Testis (tissue), 3 donors: ENCODE results near the gene SLC4A8. TPM values are rescaled to one million over a fixed set of nuclear protein-coding genes. Genes with fewer than 3 reads are reported as not detected.

Experiments used
- DNase-seq: peaks from one replicate; pipeline ENCODE4 v3.0.0-alpha.2; 2019
- H3K27ac ChIP-seq, 2 donors: fragments of 200-600 bp; sonication (generic); one replicate each; pipeline ENCODE4 v1.5.1; 2019
- H3K27me3 ChIP-seq: fragments of 200-600 bp; sonication (generic); one replicate; pipeline ENCODE4 v1.5.1; 2019
- H3K36me3 ChIP-seq: fragments of 200-600 bp; sonication (generic); one replicate; pipeline ENCODE4 v1.5.1; 2017; ENCODE audit warnings: low read depth; ENCODE audit errors: missing control alignments
- H3K4me1 ChIP-seq: fragments of 200-600 bp; sonication (generic); one replicate; pipeline ENCODE4 v1.5.1; 2019
- H3K4me3 ChIP-seq, 2 donors: fragments of 200-600 bp; sonication (generic); one replicate each; pipeline ENCODE4 v1.5.1; 2017 to 2019
- H3K9me3 ChIP-seq: fragments of 200-600 bp; sonication (generic); one replicate; pipeline ENCODE4 v1.5.1; 2017
- POLR2A ChIP-seq: fragments of 450-650 bp; IDR thresholded peaks from one replicate; pipeline ENCODE4 v1.6.1; 2017; ENCODE audit warnings: antibody characterized with exemption, mild to moderate bottlenecking, moderate library complexity
- WGBS, 2 donors: methylation state at CpG; one replicate each; pipeline ENCODE4 v1.1.5; 2018; 5-methylcytosine and 5-hydroxymethylcytosine counted together
- intact Hi-C: fragments of 100-400 bp; cut with DNase I; formaldehyde crosslinking; loops from one replicate; pipeline ENCODE4 v1.15.1; 2023; ENCODE audit warnings: low total_unique reads
- polyA plus RNA-seq: library from polyadenylated mRNA; stranded (reverse); fragments of 350-450 nt; fragmentation: Illumina TruSeq; extraction: RNeasy Lipid Tissue Mini Kit (QIAGEN cat#74804); gene quantifications from one replicate; pipeline ENCODE4 v1.2.3, GENCODE V29; 2014; ENCODE audit warnings: low read depth, low replicate concordance; ENCODE audit not compliant: insufficient read depth
- total RNA-seq, 2 donors: library from RNA; depleted of rRNA; stranded (reverse); fragments of >200 nt; gene quantifications; one replicate each; pipeline ENCODE4 v1.2.3, GENCODE V29; 2016
- TF ChIP-seq, protein P1 (sequence below), 3 experiments: fragments of 450-650 bp in 2 of 3; fragments of 200-600 bp in 1 of 3; sonication (generic) in 1 of 3; IDR thresholded peaks; one replicate each; pipeline ENCODE4 v1.5.1; 2016 to 2019; ENCODE audit warnings: antibody characterized with exemption in 3 of 3, mild to moderate bottlenecking in 2 of 3, moderate library complexity in 1 of 3

SLC4A8 gene
- total and polyA plus RNA-seq, 3 donors from 2014 or later = 52.7 to 78.6 (median 63.7) TPM

- Histone ChIP-seq H3K36me3 (no peaks in the 10 kb centered on the region), H3K9me3 (no peaks in the 10 kb centered on the region), H3K27ac (no peak overlapping the region), H3K4me1 (no peaks in the 10 kb centered on the region), H3K4me3 (no peak overlapping the region), H3K27me3 (no peaks in the 10 kb centered on the region)
- intact Hi-C loops = no loop called here
- no peak for DNase-seq
- no peak for TF ChIP-seq POLR2A
- TF ChIP-seq, protein P1, sequence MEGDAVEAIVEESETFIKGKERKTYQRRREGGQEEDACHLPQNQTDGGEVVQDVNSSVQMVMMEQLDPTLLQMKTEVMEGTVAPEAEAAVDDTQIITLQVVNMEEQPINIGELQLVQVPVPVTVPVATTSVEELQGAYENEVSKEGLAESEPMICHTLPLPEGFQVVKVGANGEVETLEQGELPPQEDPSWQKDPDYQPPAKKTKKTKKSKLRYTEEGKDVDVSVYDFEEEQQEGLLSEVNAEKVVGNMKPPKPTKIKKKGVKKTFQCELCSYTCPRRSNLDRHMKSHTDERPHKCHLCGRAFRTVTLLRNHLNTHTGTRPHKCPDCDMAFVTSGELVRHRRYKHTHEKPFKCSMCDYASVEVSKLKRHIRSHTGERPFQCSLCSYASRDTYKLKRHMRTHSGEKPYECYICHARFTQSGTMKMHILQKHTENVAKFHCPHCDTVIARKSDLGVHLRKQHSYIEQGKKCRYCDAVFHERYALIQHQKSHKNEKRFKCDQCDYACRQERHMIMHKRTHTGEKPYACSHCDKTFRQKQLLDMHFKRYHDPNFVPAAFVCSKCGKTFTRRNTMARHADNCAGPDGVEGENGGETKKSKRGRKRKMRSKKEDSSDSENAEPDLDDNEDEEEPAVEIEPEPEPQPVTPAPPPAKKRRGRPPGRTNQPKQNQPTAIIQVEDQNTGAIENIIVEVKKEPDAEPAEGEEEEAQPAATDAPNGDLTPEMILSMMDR (IDR thresholded peaks at IDR 0.05) = no peak
- WGBS, 2 donors = 80 to 89% methylated on average over 1 of the region's 1 CpG
Observed at GRCh38 chr12:51437431-51437830, 12.8 kb downstream of the SLC4A8 start.

GRCh38 chr12:51439330-51439729, 14.7 kb downstream of the SLC4A8 start:
- no peak for DNase-seq
- Histone ChIP-seq H3K9me3 (no peaks in the 10 kb centered on the region), H3K4me3 (no peak overlapping the region), H3K4me1 (no peaks in the 10 kb centered on the region), H3K27me3 (no peaks in the 10 kb centered on the region), H3K27ac (no peak overlapping the region), H3K36me3 (no peaks in the 10 kb centered on the region)
- TF ChIP-seq, protein P1 (IDR thresholded peaks at IDR 0.05) = no peak
- TF ChIP-seq POLR2A = no peak
- WGBS, 2 donors = 81 to 90% methylated on average over 2 of the region's 2 CpGs
- intact Hi-C loops = no loop called here

DNA sequence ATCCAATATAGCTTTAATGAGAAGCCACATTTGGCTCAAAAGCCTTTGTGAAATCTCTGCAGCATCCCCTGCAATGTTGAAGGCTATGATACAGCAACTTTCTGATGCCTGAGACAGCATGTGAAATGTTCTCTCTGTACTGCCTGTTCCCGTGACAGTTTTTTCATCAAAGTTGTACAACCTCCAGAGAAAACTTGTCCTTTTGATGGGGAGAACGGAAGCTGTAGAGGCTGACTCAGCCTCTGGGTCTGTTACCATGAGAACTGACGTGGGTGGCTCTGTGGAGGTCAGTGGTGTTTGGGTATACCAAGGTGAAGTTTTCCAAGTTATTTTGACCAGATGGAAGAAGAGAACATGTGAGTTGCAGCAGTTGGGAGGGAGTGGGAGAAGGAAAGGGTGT, 17.0 kb downstream of the SLC4A8 start:
- Histone ChIP-seq H3K4me3 (no peak overlapping the region), H3K27me3 (no peaks in the 10 kb centered on the region), H3K36me3 (no peaks in the 10 kb centered on the region), H3K9me3 (no peaks in the 10 kb centered on the region), H3K4me1 (no peaks in the 10 kb centered on the region), H3K27ac (no peak overlapping the region)
- no peak for TF ChIP-seq POLR2A
- TF ChIP-seq, protein P1 (IDR thresholded peaks at IDR 0.05) = no peak
- intact Hi-C loops = no loop called here
- 41 to 42% methylated on average over 3 of the region's 3 CpGs for WGBS, 2 donors
- DNase-seq = no peak

- 62 to 63% methylated on average over 4 of the region's 4 CpGs for WGBS, 2 donors
- no peak for DNase-seq
- intact Hi-C loops = no loop called here
Observed at GRCh38 chr12:51442324-51442723, 17.7 kb downstream of the SLC4A8 start.

DNA sequence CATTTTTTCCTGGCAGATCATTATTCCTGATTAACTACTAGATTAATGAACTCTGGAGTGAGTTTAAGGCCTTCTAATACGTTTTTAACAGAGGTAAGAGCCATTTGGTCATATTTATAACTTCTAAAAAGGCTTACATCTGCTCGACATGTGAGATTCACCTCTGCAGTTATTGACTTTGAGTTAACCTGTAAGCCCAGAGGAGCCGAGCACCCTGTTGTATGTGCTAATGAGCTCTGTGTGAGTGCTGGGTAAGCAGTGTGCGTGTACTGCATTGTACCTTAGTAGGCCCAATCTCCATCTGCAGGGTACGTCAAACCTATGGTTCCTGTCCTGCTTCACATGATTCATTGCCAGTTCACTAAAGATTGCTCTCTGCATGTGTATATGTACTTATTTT, 18.9 kb downstream of the SLC4A8 start:
- Histone ChIP-seq H3K4me3 (no peak overlapping the region), H3K36me3 (no peaks in the 10 kb centered on the region), H3K9me3 (no peaks in the 10 kb centered on the region), H3K4me1 (no peaks in the 10 kb centered on the region), H3K27ac (no peak overlapping the region), H3K27me3 (no peaks in the 10 kb centered on the region)
- DNase-seq = no peak
- no peak for TF ChIP-seq POLR2A
- TF ChIP-seq, protein P1 (IDR thresholded peaks at IDR 0.05) = no peak
- WGBS, 2 donors = 85 to 89% methylated on average over 5 of the region's 5 CpGs
- intact Hi-C loops = no loop called here

More at GRCh38 chr12:51442324-51442723, 17.7 kb downstream of the SLC4A8 start:
- no peak for TF ChIP-seq POLR2A
- TF ChIP-seq, protein P1 (IDR thresholded peaks at IDR 0.05) = no peak
- Histone ChIP-seq H3K9me3 (no peaks in the 10 kb centered on the region), H3K27me3 (no peaks in the 10 kb centered on the region), H3K4me1 (no peaks in the 10 kb centered on the region), H3K27ac (no peak overlapping the region), H3K36me3 (no peaks in the 10 kb centered on the region), H3K4me3 (no peak overlapping the region)
